Gastrocnemius medialis (tissue), 4 donors: Measurements from ENCODE around the gene MAP3K19. TPM values are rescaled to one million over a fixed set of nuclear protein-coding genes. Genes with fewer than 3 reads are reported as not detected.

Experiments used
- ATAC-seq, 2 donors: fragments of 150-250 bp; one replicate each; pipeline ENCODE4 v1.9.1; 2016
- DNase-seq, 2 donors: peaks; one replicate each; pipeline ENCODE4 v3.0.0-alpha.2; 2019
- H3K27ac ChIP-seq, 4 donors: fragments of 200-600 bp; sonication (generic); 1 replicate in 1 of 4; 2 replicates in 3 of 4; pipeline ENCODE4 v1.5.1; 2016 to 2018; ENCODE audit warnings: mild to moderate bottlenecking in 2 of 4, moderate library complexity in 1 of 4
- H3K27me3 ChIP-seq, 3 donors: fragments of 200-600 bp; sonication (generic) in 2 of 3; 1 replicate in 1 of 3; 2 replicates in 2 of 3; pipeline versions ENCODE4 v1.5.1 to v1.6.0; 2016 to 2019; ENCODE audit warnings: mild to moderate bottlenecking in 1 of 3, moderate library complexity in 1 of 3
- H3K36me3 ChIP-seq, 2 donors: fragments of 200-600 bp; sonication (generic) in 1 of 2; one replicate each; pipeline ENCODE4 v1.5.1; 2017 to 2018
- H3K4me1 ChIP-seq, 2 donors: fragments of 200-600 bp; sonication (generic) in 1 of 2; one replicate each; pipeline ENCODE4 v1.5.1; 2016 to 2017; ENCODE audit warnings: mild to moderate bottlenecking in 2 of 2
- H3K4me3 ChIP-seq, 4 donors: fragments of 200-600 bp; sonication (generic) in 3 of 4; 1 replicate in 1 of 4; 2 replicates in 3 of 4; pipeline ENCODE4 v1.5.1; 2016 to 2019; ENCODE audit warnings: mild to moderate bottlenecking in 2 of 4
- H3K9me3 ChIP-seq, 3 donors: fragments of 200-600 bp; sonication (generic) in 2 of 3; 1 replicate in 1 of 3; 2 replicates in 2 of 3; pipeline ENCODE4 v1.5.1; 2016 to 2019
- POLR2A ChIP-seq, 2 donors: fragments of 450-650 bp; IDR thresholded peaks; one replicate each; pipeline ENCODE4 v1.6.1; 2017; ENCODE audit warnings: antibody characterized with exemption in 2 of 2, mild to moderate bottlenecking in 2 of 2, moderate library complexity in 2 of 2
- in situ Hi-C, 4 donors: fragments of 200-750 bp; cut with MboI; loops; one replicate each; pipeline versions ENCODE4 v1.15.0 to v1.8.0; 2017; ENCODE audit warnings: low sequenced_read_pairs in 4 of 4
- intact Hi-C: fragments of 100-400 bp; cut with DNase I; formaldehyde crosslinking; loops from one replicate; pipeline ENCODE4 v1.15.1; 2023; ENCODE audit warnings: low total_unique reads
- total RNA-seq, 4 donors: library from RNA; depleted of rRNA; stranded (reverse); fragments of >200 nt; gene quantifications; one replicate each; pipeline versions ENCODE4 v1.1.0 to v1.2.3, GENCODE V29; 2016
- TF ChIP-seq, protein P1 (sequence below), 5 experiments: fragments of 450-650 bp in 3 of 5; fragments of 200-600 bp in 2 of 5; sonication (generic) in 2 of 5; IDR thresholded peaks in 4 of 5; conservative IDR thresholded peaks in 1 of 5; 1 replicate in 4 of 5; 2 replicates in 1 of 5; pipeline ENCODE4 v1.5.1; 2016 to 2019; ENCODE audit warnings: antibody characterized with exemption in 5 of 5, mild to moderate bottlenecking in 3 of 5, moderate library complexity in 3 of 5

The MAP3K19 gene
- total RNA-seq, 4 donors from 2014 or later: not detected

DNA sequence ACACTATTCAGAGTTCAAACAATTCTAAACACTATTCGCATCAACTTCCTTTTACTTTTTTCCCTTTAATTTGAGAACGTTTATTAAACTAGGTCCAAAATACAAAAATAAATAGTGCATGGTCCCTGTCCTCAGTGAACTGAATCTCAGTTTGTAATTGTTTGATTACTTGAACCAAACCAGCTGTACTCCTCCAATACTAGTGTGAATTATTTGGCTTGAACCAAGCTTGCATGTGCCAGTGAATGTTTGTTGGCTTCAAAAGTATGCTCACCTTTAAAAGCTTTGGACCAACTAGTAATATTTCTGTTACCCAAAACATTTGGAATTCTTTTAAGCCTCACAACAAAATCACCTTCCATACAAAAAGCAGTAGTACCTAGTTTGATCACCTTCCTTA lies 113.1 kb downstream of the MAP3K19 start:
- no peak overlapping the region for H3K4me3 ChIP-seq
- H3K9me3 ChIP-seq: no peaks in the 10 kb centered on the region
- in situ Hi-C loops: no loop called here
- TF ChIP-seq, protein P1, sequence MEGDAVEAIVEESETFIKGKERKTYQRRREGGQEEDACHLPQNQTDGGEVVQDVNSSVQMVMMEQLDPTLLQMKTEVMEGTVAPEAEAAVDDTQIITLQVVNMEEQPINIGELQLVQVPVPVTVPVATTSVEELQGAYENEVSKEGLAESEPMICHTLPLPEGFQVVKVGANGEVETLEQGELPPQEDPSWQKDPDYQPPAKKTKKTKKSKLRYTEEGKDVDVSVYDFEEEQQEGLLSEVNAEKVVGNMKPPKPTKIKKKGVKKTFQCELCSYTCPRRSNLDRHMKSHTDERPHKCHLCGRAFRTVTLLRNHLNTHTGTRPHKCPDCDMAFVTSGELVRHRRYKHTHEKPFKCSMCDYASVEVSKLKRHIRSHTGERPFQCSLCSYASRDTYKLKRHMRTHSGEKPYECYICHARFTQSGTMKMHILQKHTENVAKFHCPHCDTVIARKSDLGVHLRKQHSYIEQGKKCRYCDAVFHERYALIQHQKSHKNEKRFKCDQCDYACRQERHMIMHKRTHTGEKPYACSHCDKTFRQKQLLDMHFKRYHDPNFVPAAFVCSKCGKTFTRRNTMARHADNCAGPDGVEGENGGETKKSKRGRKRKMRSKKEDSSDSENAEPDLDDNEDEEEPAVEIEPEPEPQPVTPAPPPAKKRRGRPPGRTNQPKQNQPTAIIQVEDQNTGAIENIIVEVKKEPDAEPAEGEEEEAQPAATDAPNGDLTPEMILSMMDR (IDR thresholded peaks at IDR 0.05 in 4 of 5, conservative IDR thresholded peaks at IDR 0.05 in 1 of 5): no peak
- TF ChIP-seq POLR2A (IDR thresholded peaks at IDR 0.05): no peak
- DNase-seq (no peak), ATAC-seq (no peak)
- intact Hi-C loops: loop anchor here (1.0 kb wide), 1 partner anchor 26 kb away; no protein-coding TSS in a partner anchor
- H3K27me3 ChIP-seq: no peaks in the 10 kb centered on the region
- H3K27ac ChIP-seq: no peak overlapping the region
- H3K36me3 ChIP-seq: peaks cover 0 to 22% of the 10 kb centered on the region in 2 donors
- peaks cover 32 to 44% of the 10 kb centered on the region in 2 donors for H3K4me1 ChIP-seq

DNA sequence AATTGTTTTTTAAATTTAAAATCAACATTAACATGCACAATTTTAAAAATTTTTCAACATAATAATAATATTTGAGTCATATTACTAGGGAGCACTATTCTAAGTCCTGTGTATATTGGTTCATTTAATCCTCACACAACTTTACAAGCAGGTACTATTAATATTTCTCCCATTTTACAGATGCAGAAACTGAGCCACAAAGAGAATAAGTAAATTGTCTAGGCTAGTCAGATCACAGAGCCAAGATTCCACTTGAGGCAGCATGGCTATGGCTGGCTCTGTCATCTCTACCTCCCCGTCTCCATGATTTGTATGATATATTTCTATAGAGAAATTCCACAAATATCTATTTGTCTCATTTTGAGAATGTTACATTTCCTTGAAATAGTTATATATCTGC lies 113.5 kb downstream of the MAP3K19 start:
- intact Hi-C loops (loop anchor here (1.0 kb wide), 1 partner anchor 25 kb away; no protein-coding TSS in a partner anchor), in situ Hi-C loops (no loop called here)
- no peak for DNase-seq
- Histone ChIP-seq H3K4me1 (peaks cover 33 to 45% of the 10 kb centered on the region in 2 donors), H3K4me3 (no peak overlapping the region), H3K36me3 (peaks cover 0 to 18% of the 10 kb centered on the region in 2 donors), H3K27ac (no peak overlapping the region), H3K27me3 (no peaks in the 10 kb centered on the region), H3K9me3 (no peaks in the 10 kb centered on the region)
- no peak for ATAC-seq
- TF ChIP-seq POLR2A (IDR thresholded peaks at IDR 0.05): no peak

DNA sequence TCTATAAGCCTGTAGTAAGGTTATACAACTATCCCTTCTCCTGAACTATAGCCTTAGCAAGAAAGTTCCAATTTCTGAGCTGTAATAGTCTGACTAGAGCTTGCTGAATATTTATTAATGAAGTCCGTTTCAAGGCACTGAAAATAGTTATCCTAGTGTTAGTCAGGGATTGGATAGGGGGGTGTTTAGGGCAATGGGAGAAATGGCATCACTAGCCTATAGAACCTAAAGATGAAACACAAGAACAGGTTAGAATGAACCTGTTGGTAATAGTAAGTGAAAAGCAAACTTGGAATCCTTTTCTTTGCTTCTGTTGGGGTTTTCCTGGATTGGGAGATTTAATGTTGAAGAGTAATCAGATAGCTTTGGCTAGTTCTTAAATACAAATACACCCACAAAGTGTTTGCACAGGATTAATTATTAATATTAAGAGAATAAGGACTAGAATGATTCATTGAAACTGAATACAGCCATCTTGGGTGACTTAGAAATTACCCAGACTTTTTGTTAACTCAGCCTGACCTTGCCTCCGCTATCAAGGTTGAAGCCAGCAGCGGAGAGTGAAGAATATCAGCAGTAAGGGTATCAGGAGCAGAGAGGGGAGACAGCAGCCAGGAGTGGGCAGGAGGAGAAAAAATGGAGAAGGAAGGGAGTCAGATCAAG lies 114.3 kb downstream of the MAP3K19 start:
- no peak for ATAC-seq
- H3K36me3 ChIP-seq: peaks cover 0 to 11% of the 10 kb centered on the region in 2 donors
- no peaks in the 10 kb centered on the region for H3K9me3 ChIP-seq
- intact Hi-C loops (no loop called here), in situ Hi-C loops (no loop called here)
- TF ChIP-seq, protein P1 (IDR thresholded peaks at IDR 0.05 in 4 of 5, conservative IDR thresholded peaks at IDR 0.05 in 1 of 5): no peak
- no peak for TF ChIP-seq POLR2A (IDR thresholded peaks at IDR 0.05)
- no peak overlapping the region for H3K27ac ChIP-seq
- H3K4me1 ChIP-seq: peaks cover 37 to 46% of the 10 kb centered on the region in 2 donors
- H3K27me3 ChIP-seq: no peaks in the 10 kb centered on the region
- DNase-seq: no peak
- no peak overlapping the region for H3K4me3 ChIP-seq

DNA sequence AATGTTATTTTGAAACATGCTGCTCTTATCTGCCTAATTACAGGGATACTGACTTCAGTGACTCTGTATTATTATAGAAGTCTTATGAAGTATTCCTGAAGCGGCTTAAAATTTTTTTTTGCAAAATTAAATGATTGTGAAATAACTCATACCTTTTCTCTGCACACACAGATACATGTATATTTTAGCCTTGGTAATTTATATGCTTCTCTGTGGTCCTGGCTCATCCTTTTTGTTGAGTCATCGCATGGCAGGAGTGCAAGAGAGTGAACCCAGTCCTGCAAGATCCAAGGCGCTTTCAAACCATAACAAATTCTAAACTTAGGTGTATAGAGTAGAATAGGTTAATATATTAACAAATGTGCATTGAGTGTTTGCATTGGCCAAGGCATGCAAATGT lies 120.1 kb downstream of the MAP3K19 start:
- intact Hi-C loops: no loop called here
- in situ Hi-C loops: loop anchor here in 1 of 4 donors (10.0 kb wide), 1 partner anchor 598 kb away; no protein-coding TSS in a partner anchor
- ATAC-seq: peak; percentile 80 to 85
- H3K27ac ChIP-seq: peak overlapping the region; percentile 15 to 37 (median 31)
- no peaks in the 10 kb centered on the region for H3K36me3 ChIP-seq
- H3K4me1 ChIP-seq: peaks cover 46 to 61% of the 10 kb centered on the region in 2 donors
- no peak for TF ChIP-seq POLR2A (IDR thresholded peaks at IDR 0.05)
- TF ChIP-seq, protein P1 (IDR thresholded peaks at IDR 0.05 in 4 of 5, conservative IDR thresholded peaks at IDR 0.05 in 1 of 5): no peak
- DNase-seq: peak in 1 of 2 donors; percentile 27
- H3K27me3 ChIP-seq: no peaks in the 10 kb centered on the region
- H3K9me3 ChIP-seq: no peaks in the 10 kb centered on the region
- H3K4me3 ChIP-seq: no peak overlapping the region

DNA sequence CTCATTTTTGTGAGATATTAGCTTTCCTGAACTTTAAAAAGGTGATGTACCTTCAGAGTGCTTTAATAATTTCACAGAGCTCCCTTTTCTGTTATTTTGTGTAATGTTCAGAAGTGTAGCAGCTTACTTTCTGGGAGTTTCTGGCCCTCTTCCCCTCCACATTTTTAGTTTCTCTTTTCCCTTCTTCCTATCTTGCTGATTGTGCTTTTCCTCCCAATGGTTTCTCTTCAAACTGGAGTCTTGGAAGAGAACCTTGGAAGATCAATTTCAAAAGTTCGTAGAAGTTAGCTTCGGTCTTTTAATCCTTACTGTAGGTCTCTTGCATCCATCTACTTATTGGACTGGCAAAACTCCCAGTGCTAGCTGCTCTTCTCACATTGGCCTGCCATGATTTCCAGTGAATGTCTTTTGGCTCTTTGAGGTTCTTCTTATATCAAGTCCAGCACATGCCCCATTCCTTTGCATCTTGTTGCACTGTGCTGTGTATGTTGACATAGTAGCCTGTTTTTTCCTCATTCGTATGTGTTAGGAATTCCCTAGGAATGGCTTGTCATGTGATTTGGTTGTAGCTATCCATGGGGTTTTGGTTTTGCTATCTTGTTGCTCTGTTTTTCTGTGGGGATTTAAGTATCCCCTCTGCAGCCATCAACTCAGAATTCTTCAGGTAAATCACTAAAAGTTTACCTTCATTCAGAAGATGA lies 120.9 kb downstream of the MAP3K19 start:
- peak overlapping the region; percentile 15 to 37 (median 31) for H3K27ac ChIP-seq
- TF ChIP-seq POLR2A (IDR thresholded peaks at IDR 0.05): no peak
- TF ChIP-seq, protein P1 (IDR thresholded peaks at IDR 0.05 in 4 of 5, conservative IDR thresholded peaks at IDR 0.05 in 1 of 5): no peak
- ATAC-seq (peak in 1 of 2 donors; percentile 29), DNase-seq (no peak)
- H3K4me1 ChIP-seq: peaks cover 54 to 69% of the 10 kb centered on the region in 2 donors
- no peaks in the 10 kb centered on the region for H3K36me3 ChIP-seq
- no peaks in the 10 kb centered on the region for H3K9me3 ChIP-seq
- intact Hi-C loops (no loop called here), in situ Hi-C loops (loop anchor here in 1 of 4 donors (10.0 kb wide), 1 partner anchor 598 kb away; no protein-coding TSS in a partner anchor)
- H3K4me3 ChIP-seq: no peak overlapping the region
- no peaks in the 10 kb centered on the region for H3K27me3 ChIP-seq
